ENCODE measurements around the gene ELOA2.

- no peak for TF ChIP-seq CTCF (conservative IDR thresholded peaks at IDR 0.05; ENCODE audit: low read depth, low read length)
- TF ChIP-seq EZH2 (IDR thresholded peaks at IDR 0.05; ENCODE audit: low read length, unreplicated experiment) = no peak
Observed at GRCh38 chr18:47054369-47054768, 18.9 kb upstream of the ELOA2 start.
